Endothelial cell of umbilical vein (primary cell): Measurements from ENCODE around the gene IPP. TPM values are rescaled to one million over a fixed set of nuclear protein-coding genes. Genes with fewer than 3 reads are reported as not detected.

Source experiments
- BruUV-seq: library from RNA; stranded (reverse); fragments of 400-500 nt; replicated peaks from 2 replicates; lab custom pipeline; 2021; lab: Mats Ljungman, UMichigan
- CTCF ChIA-PET: fragments of 300-600, 350-600 bp; sonication (Branson Sonifier 250); formaldehyde crosslinking; loops from one replicate; lab custom pipeline; 2021; ENCODE audit warnings: antibody characterized with exemption, inconsistent platforms; lab: Charles Lee
- POLR2A ChIA-PET: fragments of 300-600, 350-600 bp; sonication (Branson Sonifier 250); formaldehyde crosslinking; loops from one replicate; lab custom pipeline; 2021; ENCODE audit warnings: antibody characterized with exemption, inconsistent platforms; lab: Charles Lee
- DNase-seq: peaks from one replicate; pipeline ENCODE4 v3.0.0-alpha.2; 2011; ENCODE audit warnings: low read depth, low spot score
- FAIRE-seq: peaks from 2 replicates; lab custom pipeline; 2011; peaks lifted over from hg19 to GRCh38; lab: Jason Lieb, UNC
- H2AFZ ChIP-seq: 2 replicates; pipeline ENCODE4 v1.6.0; 2012; ENCODE audit warnings: low read depth, low read length, control low read depth, inconsistent platforms
- H3K27ac ChIP-seq: 2 replicates; pipeline ENCODE4 v1.5.1; 2011; ENCODE audit warnings: low read depth, mild to moderate bottlenecking, control low read depth, low read length, moderate library complexity; ENCODE audit not compliant: insufficient read depth
- H3K27me3 ChIP-seq, 2 experiments: 2 replicates each; pipeline versions ENCODE4 v1.6.0 to v1.6.1; 2011; ENCODE audit warnings: low read length in 2 of 2, mixed read lengths in 1 of 2; ENCODE audit not compliant: control insufficient read depth in 2 of 2, insufficient read depth in 2 of 2
- H3K36me3 ChIP-seq, 2 experiments: 2 replicates in 1 of 2; 3 replicates in 1 of 2; pipeline ENCODE4 v1.5.1; 2011; ENCODE audit warnings: low read length in 2 of 2, mild to moderate bottlenecking in 1 of 2, moderate library complexity in 1 of 2; ENCODE audit not compliant: control insufficient read depth in 2 of 2, insufficient read depth in 2 of 2; ENCODE audit errors: extremely low read depth in 1 of 2
- H3K4me1 ChIP-seq: 3 replicates; pipeline ENCODE4 v1.5.1; 2011; ENCODE audit warnings: mild to moderate bottlenecking, low read length; ENCODE audit not compliant: control insufficient read depth, insufficient read depth; ENCODE audit errors: extremely low read depth
- H3K4me2 ChIP-seq: 2 replicates; pipeline ENCODE4 v1.6.1; 2011; ENCODE audit warnings: low read length, control low read depth, mixed read lengths; ENCODE audit not compliant: insufficient read depth
- H3K4me3 ChIP-seq, 3 experiments: fragments of 200-600 bp in 1 of 3; sonication (generic), shearing (Covaris generic) in 1 of 3; replicated peaks in 1 of 3; 2 replicates each; pipeline ENCODE4 v1.5.1; 2011 to 2016; ENCODE audit warnings: control low read depth in 3 of 3, low read length in 3 of 3, mild to moderate bottlenecking in 2 of 3, inconsistent platforms in 1 of 3, low read depth in 1 of 3, moderate library complexity in 1 of 3; ENCODE audit not compliant: insufficient read depth in 1 of 3
- H3K79me2 ChIP-seq: 2 replicates; pipeline ENCODE4 v1.6.0; 2012; ENCODE audit warnings: low read length, inconsistent platforms; ENCODE audit not compliant: control insufficient read depth, insufficient read depth
- H3K9ac ChIP-seq: replicated peaks from 2 replicates; pipeline ENCODE3; 2011; ENCODE audit warnings: low read length, control low read depth; ENCODE audit not compliant: insufficient read depth; ENCODE audit errors: extremely low read depth
- H3K9me1 ChIP-seq: replicated peaks from 3 replicates; pipeline ENCODE4 v1.6.0; 2011; ENCODE audit warnings: mild to moderate bottlenecking, low read length; ENCODE audit not compliant: control insufficient read depth, insufficient read depth; ENCODE audit errors: extremely low read depth
- H3K9me3 ChIP-seq: replicated peaks from 2 replicates; pipeline ENCODE4 v1.5.1; 2012; ENCODE audit warnings: low read length, inconsistent platforms; ENCODE audit not compliant: control insufficient read depth, insufficient read depth
- H4K20me1 ChIP-seq: replicated peaks from 2 replicates; pipeline ENCODE3; 2011; ENCODE audit warnings: mild to moderate bottlenecking, low read length; ENCODE audit not compliant: control insufficient read depth, insufficient read depth; ENCODE audit errors: extremely low read depth
- CTCF ChIP-seq, 2 donors: IDR thresholded peaks; 1 replicate in 1 of 2; 2 replicates in 1 of 2; pipeline ENCODE4 v1.5.1; 2011; ENCODE audit warnings: low read length in 2 of 2, mild to moderate bottlenecking in 2 of 2, moderate library complexity in 2 of 2, control low read depth in 1 of 2, inconsistent platforms in 1 of 2, low read depth in 1 of 2; ENCODE audit not compliant: insufficient read depth in 1 of 2; ENCODE audit errors: extremely low read depth in 1 of 2
- EZH2 ChIP-seq: IDR thresholded peaks from 2 replicates; pipeline ENCODE4 v1.6.1; 2012; ENCODE audit warnings: borderline replicate concordance, low read depth, mild to moderate bottlenecking, moderate library complexity, low read length, inconsistent platforms; ENCODE audit not compliant: severe bottlenecking
- FOS ChIP-seq: IDR thresholded peaks from 2 replicates; pipeline ENCODE4 v1.6.1; 2011; ENCODE audit warnings: mild to moderate bottlenecking, low read length, moderate library complexity, borderline replicate concordance; ENCODE audit not compliant: insufficient read depth
- GATA2 ChIP-seq: IDR thresholded peaks from 2 replicates; pipeline ENCODE4 v1.7.0; 2011; ENCODE audit warnings: low read depth, mild to moderate bottlenecking, moderate library complexity, mixed read lengths, low read length; ENCODE audit not compliant: insufficient read length, insufficient read depth
- JUN ChIP-seq: IDR thresholded peaks from 2 replicates; pipeline ENCODE4 v1.6.1; 2011; ENCODE audit warnings: borderline replicate concordance, low read depth; ENCODE audit not compliant: insufficient read length, insufficient read depth
- MAX ChIP-seq: IDR thresholded peaks from 2 replicates; pipeline ENCODE4 v1.6.1; 2011; ENCODE audit not compliant: insufficient read depth, insufficient read length
- MYC ChIP-seq: IDR thresholded peaks from one replicate; pipeline ENCODE4 v1.6.1; 2011; ENCODE audit warnings: mild to moderate bottlenecking, low read depth, low read length
- POLR2A ChIP-seq: IDR thresholded peaks from 2 replicates; pipeline ENCODE4 v1.6.1; 2012; ENCODE audit warnings: low read depth, mild to moderate bottlenecking, control low read depth, low read length
- POLR2AphosphoS5 ChIP-seq: IDR thresholded peaks from 2 replicates; pipeline ENCODE4 v1.6.1; 2012; ENCODE audit warnings: low read depth, mild to moderate bottlenecking, control low read depth, low read length, moderate library complexity; ENCODE audit not compliant: insufficient read depth
- dilution Hi-C: fragments of 300-500 bp; cut with MboI; formaldehyde crosslinking; loops from one replicate; pipeline ENCODE4 v1.15.0; 2019; ENCODE audit warnings: low sequenced_read_pairs; ENCODE audit not compliant: extremely low pct_ligation_motif_present
- intact Hi-C: fragments of 100-400 bp; cut with micrococcal nuclease; formaldehyde crosslinking; loops from one replicate; pipeline ENCODE4 v1.10.0; 2022
- polyA plus RNA-seq, 4 experiments: library from polyadenylated mRNA; depleted of rRNA in 3 of 4; stranded (reverse) in 3 of 4; unstranded in 1 of 4; fragments of >200 nt; gene quantifications; 2 replicates each; pipeline versions ENCODE4 v1.2.1 to v1.2.3, GENCODE V29; 2011 to 2012; ENCODE audit warnings: missing spikeins in 1 of 4
- total RNA-seq: library from RNA; stranded (reverse); gene quantifications from 2 replicates; pipeline ENCODE4 v1.2.3, GENCODE V29; 2021

Gene IPP
- total and polyA plus RNA-seq, 2 donors (not counting 3 experiments of a cell fraction or from before 2014, with no cell fraction given): 2.1 to 6.3 TPM

- ChIA-PET POLR2A (no interaction called here), CTCF (no interaction called here)
- no peaks in the 10 kb centered on the region for H3K4me1 ChIP-seq
- no peaks in the 10 kb centered on the region for H4K20me1 ChIP-seq
- DNase-seq: no peak
- no TSS peak for BruUV-seq
- H3K9me3 ChIP-seq: no peaks in the 10 kb centered on the region
- H3K27me3 ChIP-seq: no peaks in the 10 kb centered on the region
- no peak overlapping the region for H3K4me2 ChIP-seq
- intact Hi-C loops (no loop called here), dilution Hi-C loops (no loop called here)
- H3K4me3 ChIP-seq: no peak overlapping the region
- no peak for TF ChIP-seq JUN
- no peak for TF ChIP-seq MAX
- no peak for TF ChIP-seq EZH2
- TF ChIP-seq POLR2A: no peak
- TF ChIP-seq POLR2AphosphoS5: no peak
- TF ChIP-seq MYC: no peak
- TF ChIP-seq CTCF (IDR thresholded peaks at IDR 0.05; ENCODE audit: extremely low read depth in 1 of 2, insufficient read depth in 1 of 2, low read depth in 1 of 2, low read length in 2 of 2): no peak
- no peak for TF ChIP-seq GATA2
- no peak for TF ChIP-seq FOS
- FAIRE-seq: no peak
- no peaks in the 10 kb centered on the region for H3K79me2 ChIP-seq
- no peak overlapping the region for H3K27ac ChIP-seq
- H3K9me1 ChIP-seq: no peaks in the 10 kb centered on the region
- H3K9ac ChIP-seq: no peak overlapping the region
- no peak overlapping the region for H2AFZ ChIP-seq
- no peaks in the 10 kb centered on the region for H3K36me3 ChIP-seq
Measured at GRCh38 chr1:45793942-45794604, 43.6 kb upstream of the IPP start.
